ENCODE data around the gene SLC27A3.

SLC27A3 gene

GRCh38 chr1:153741986-153742385, 33.2 kb upstream of the SLC27A3 start:
- H3K4me3 ChIP-seq (ENCODE audit: low read length in 2 of 2), result no peak overlapping the region
- no peak overlapping the region for H3K23ac ChIP-seq (ENCODE audit: low read depth, low read length, poor library complexity)
- no peak overlapping the region for H3K27ac ChIP-seq (replicated peaks; ENCODE audit: low read length)
- no peak overlapping the region for H2BK5ac ChIP-seq (ENCODE audit: low read length)
- no peak overlapping the region for H2BK120ac ChIP-seq (ENCODE audit: low read depth, low read length)
- H3K36me3 ChIP-seq (replicated peaks in 1 of 2; ENCODE audit: control insufficient read depth in 2 of 2, insufficient read depth in 2 of 2, low read length in 2 of 2), result peaks cover 17 to 81% of the 10 kb centered on the region in 2 donors
- no peak for DNase-seq (ENCODE audit: low spot score)
- no peak overlapping the region for H3K18ac ChIP-seq (ENCODE audit: low read length)
- H3K27me3 ChIP-seq (ENCODE audit: control insufficient read depth in 3 of 3, insufficient read depth in 3 of 3, low read depth in 1 of 3, low read length in 3 of 3), result no peaks in the 10 kb centered on the region
- H2AK5ac ChIP-seq (ENCODE audit: low read depth, low read length), result no peak overlapping the region
- no peak overlapping the region for H3K9ac ChIP-seq (ENCODE audit: low read depth, low read length, poor library complexity)
- H3K79me1 ChIP-seq (ENCODE audit: low read depth, low read length), result no peaks in the 10 kb centered on the region
- no peak overlapping the region for H3K4me2 ChIP-seq (ENCODE audit: insufficient read depth, low read length, poor library complexity, severe bottlenecking)
- H2BK12ac ChIP-seq (ENCODE audit: low read length), result no peak overlapping the region
- H2AFZ ChIP-seq (ENCODE audit: low read length), result no peak overlapping the region
- no peak overlapping the region for H4K91ac ChIP-seq (ENCODE audit: low read depth, low read length, poor library complexity)
- no CpG with 5 or more reads among the region's 2 CpGs for WGBS, 2 donors (ENCODE audit: extremely low coverage in 2 of 2, insufficient read length in 2 of 2, insufficient replicate concordance in 1 of 2)
- peaks cover 0 to 6% of the 10 kb centered on the region in 2 donors for H3K4me1 ChIP-seq (ENCODE audit: control insufficient read depth in 2 of 2, insufficient read depth in 1 of 2, low read depth in 1 of 2, low read length in 2 of 2)
- no peak overlapping the region for H3K14ac ChIP-seq (ENCODE audit: low read length)
- no peak overlapping the region for H2BK15ac ChIP-seq (ENCODE audit: low read length)
- H4K8ac ChIP-seq (ENCODE audit: low read depth, low read length), result no peak overlapping the region
- H3K4ac ChIP-seq (ENCODE audit: low read length), result no peak overlapping the region
- H3K9me3 ChIP-seq (replicated peaks in 1 of 2; ENCODE audit: control insufficient read depth in 2 of 2, insufficient read depth in 1 of 2, low read depth in 1 of 2, low read length in 2 of 2), result no peaks in the 10 kb centered on the region

DNA sequence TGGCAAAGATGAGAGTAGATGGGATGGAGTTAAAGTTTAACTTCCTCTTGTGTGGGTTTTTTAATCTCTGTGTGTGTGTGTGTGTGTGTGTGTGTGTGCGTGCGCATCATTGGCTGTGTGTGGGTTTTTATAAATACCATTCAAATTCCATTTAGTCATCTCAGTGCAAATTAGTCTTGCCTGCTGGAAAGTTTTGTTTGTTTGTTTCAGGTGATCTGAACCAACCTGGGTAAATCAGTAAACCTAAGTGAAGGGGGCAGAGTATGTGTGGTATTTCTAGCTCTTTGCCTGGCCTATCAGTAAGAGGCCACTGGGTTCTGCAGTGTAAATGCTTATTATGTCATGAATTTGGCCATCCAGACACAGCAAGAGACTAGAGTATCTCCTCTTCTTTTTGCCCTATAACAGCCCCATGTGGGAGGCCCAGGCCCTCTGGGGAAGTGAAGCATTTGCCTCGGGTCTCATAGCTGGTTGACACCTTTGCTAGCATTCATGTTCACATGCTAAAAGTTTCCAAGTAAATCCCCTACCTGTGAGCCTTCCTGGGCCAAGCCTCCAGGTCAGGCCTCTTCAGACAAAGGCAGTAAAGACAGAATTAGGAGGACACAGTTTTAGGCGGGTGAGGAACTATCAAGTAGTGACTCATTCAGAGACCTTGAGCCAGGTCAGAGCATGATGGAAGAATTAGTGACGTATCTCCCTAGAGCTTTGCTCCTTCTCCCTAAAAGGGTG, 32.6 kb upstream of the SLC27A3 start:
- H3K9ac ChIP-seq (ENCODE audit: low read depth, low read length, poor library complexity), result no peak overlapping the region
- no peak overlapping the region for H3K18ac ChIP-seq (ENCODE audit: low read length)
- H3K14ac ChIP-seq (ENCODE audit: low read length), result no peak overlapping the region
- H2BK12ac ChIP-seq (ENCODE audit: low read length), result no peak overlapping the region
- H3K27me3 ChIP-seq (ENCODE audit: control insufficient read depth in 3 of 3, insufficient read depth in 3 of 3, low read depth in 1 of 3, low read length in 3 of 3), result no peaks in the 10 kb centered on the region
- H2BK15ac ChIP-seq (ENCODE audit: low read length), result no peak overlapping the region
- peaks cover 0 to 8% of the 10 kb centered on the region in 2 donors for H3K4me1 ChIP-seq (ENCODE audit: control insufficient read depth in 2 of 2, insufficient read depth in 1 of 2, low read depth in 1 of 2, low read length in 2 of 2)
- H3K36me3 ChIP-seq (replicated peaks in 1 of 2; ENCODE audit: control insufficient read depth in 2 of 2, insufficient read depth in 2 of 2, low read length in 2 of 2), result peaks cover 19 to 84% of the 10 kb centered on the region in 2 donors
- H3K4me2 ChIP-seq (ENCODE audit: insufficient read depth, low read length, poor library complexity, severe bottlenecking), result no peak overlapping the region
- H2BK5ac ChIP-seq (ENCODE audit: low read length), result no peak overlapping the region
- H3K79me1 ChIP-seq (ENCODE audit: low read depth, low read length), result no peaks in the 10 kb centered on the region
- H2AK5ac ChIP-seq (ENCODE audit: low read depth, low read length), result no peak overlapping the region
- H2BK120ac ChIP-seq (ENCODE audit: low read depth, low read length), result no peak overlapping the region
- H3K27ac ChIP-seq (replicated peaks; ENCODE audit: low read length), result no peak overlapping the region
- H3K9me3 ChIP-seq (replicated peaks in 1 of 2; ENCODE audit: control insufficient read depth in 2 of 2, insufficient read depth in 1 of 2, low read depth in 1 of 2, low read length in 2 of 2), result no peaks in the 10 kb centered on the region
- H4K8ac ChIP-seq (ENCODE audit: low read depth, low read length), result no peak overlapping the region
- H3K4me3 ChIP-seq (ENCODE audit: low read length in 2 of 2), result no peak overlapping the region
- H4K91ac ChIP-seq (ENCODE audit: low read depth, low read length, poor library complexity), result no peak overlapping the region
- H3K23ac ChIP-seq (ENCODE audit: low read depth, low read length, poor library complexity), result no peak overlapping the region
- no peak for DNase-seq (ENCODE audit: low spot score)
- no peak overlapping the region for H2AFZ ChIP-seq (ENCODE audit: low read length)
- no peak overlapping the region for H3K4ac ChIP-seq (ENCODE audit: low read length)
- WGBS, 2 donors (ENCODE audit: extremely low coverage in 2 of 2, insufficient read length in 2 of 2, insufficient replicate concordance in 1 of 2), result no CpG with 5 or more reads among the region's 5 CpGs

DNA sequence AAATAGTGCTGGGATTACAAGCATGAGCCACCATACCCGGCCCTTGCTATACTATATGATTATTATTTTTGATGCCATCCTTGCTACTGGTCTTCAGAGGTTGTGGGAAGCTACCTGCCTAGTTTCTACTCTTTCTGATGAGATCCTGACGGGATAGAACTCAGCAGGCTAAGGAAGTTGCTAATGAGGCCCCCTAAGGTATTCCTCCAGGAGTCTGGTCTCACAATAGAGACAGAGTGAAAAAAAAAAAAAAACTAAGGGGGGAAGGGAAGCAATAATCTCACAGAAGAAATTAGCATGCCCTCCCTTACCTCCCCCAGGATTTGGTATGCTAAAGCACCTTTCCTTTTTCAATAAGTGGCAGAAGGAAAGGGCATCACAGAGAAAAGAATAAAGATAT, 29.8 kb upstream of the SLC27A3 start:
- Histone ChIP-seq H3K4ac (ENCODE audit: low read length) (no peak overlapping the region), H3K4me1 (ENCODE audit: control insufficient read depth in 2 of 2, insufficient read depth in 1 of 2, low read depth in 1 of 2, low read length in 2 of 2) (peaks cover 0 to 13% of the 10 kb centered on the region in 2 donors), H3K9ac (ENCODE audit: low read depth, low read length, poor library complexity) (no peak overlapping the region), H3K4me3 (ENCODE audit: low read length in 2 of 2) (no peak overlapping the region), H2BK120ac (ENCODE audit: low read depth, low read length) (no peak overlapping the region), H2AFZ (ENCODE audit: low read length) (no peak overlapping the region), H2AK5ac (ENCODE audit: low read depth, low read length) (no peak overlapping the region), H3K27ac (replicated peaks; ENCODE audit: low read length) (no peak overlapping the region), H3K23ac (ENCODE audit: low read depth, low read length, poor library complexity) (no peak overlapping the region), H2BK5ac (ENCODE audit: low read length) (no peak overlapping the region), H3K79me1 (ENCODE audit: low read depth, low read length) (no peaks in the 10 kb centered on the region), H4K91ac (ENCODE audit: low read depth, low read length, poor library complexity) (no peak overlapping the region), H3K14ac (ENCODE audit: low read length) (no peak overlapping the region), H3K36me3 (replicated peaks in 1 of 2; ENCODE audit: control insufficient read depth in 2 of 2, insufficient read depth in 2 of 2, low read length in 2 of 2) (peaks cover 21 to 98% of the 10 kb centered on the region in 2 donors), H3K27me3 (ENCODE audit: control insufficient read depth in 3 of 3, insufficient read depth in 3 of 3, low read depth in 1 of 3, low read length in 3 of 3) (no peaks in the 10 kb centered on the region), H4K8ac (ENCODE audit: low read depth, low read length) (no peak overlapping the region), H2BK15ac (ENCODE audit: low read length) (no peak overlapping the region), H3K18ac (ENCODE audit: low read length) (no peak overlapping the region), H3K9me3 (replicated peaks in 1 of 2; ENCODE audit: control insufficient read depth in 2 of 2, insufficient read depth in 1 of 2, low read depth in 1 of 2, low read length in 2 of 2) (no peaks in the 10 kb centered on the region), H3K4me2 (ENCODE audit: insufficient read depth, low read length, poor library complexity, severe bottlenecking) (no peak overlapping the region), H2BK12ac (ENCODE audit: low read length) (no peak overlapping the region)
- no peak for DNase-seq (ENCODE audit: low spot score)
- no CpG with 5 or more reads among the region's 2 CpGs for WGBS, 2 donors (ENCODE audit: extremely low coverage in 2 of 2, insufficient read length in 2 of 2, insufficient replicate concordance in 1 of 2)

- Histone ChIP-seq H3K79me1 (ENCODE audit: low read depth, low read length) (no peaks in the 10 kb centered on the region), H2BK15ac (ENCODE audit: low read length) (no peak overlapping the region), H4K91ac (ENCODE audit: low read depth, low read length, poor library complexity) (no peak overlapping the region), H2AFZ (ENCODE audit: low read length) (no peak overlapping the region), H3K23ac (ENCODE audit: low read depth, low read length, poor library complexity) (no peak overlapping the region), H2BK120ac (ENCODE audit: low read depth, low read length) (no peak overlapping the region), H3K27me3 (ENCODE audit: control insufficient read depth in 3 of 3, insufficient read depth in 3 of 3, low read depth in 1 of 3, low read length in 3 of 3) (no peaks in the 10 kb centered on the region), H3K4me2 (ENCODE audit: insufficient read depth, low read length, poor library complexity, severe bottlenecking) (no peak overlapping the region), H3K4ac (ENCODE audit: low read length) (no peak overlapping the region), H2BK12ac (ENCODE audit: low read length) (no peak overlapping the region), H4K8ac (ENCODE audit: low read depth, low read length) (no peak overlapping the region), H3K27ac (replicated peaks; ENCODE audit: low read length) (peak overlapping the region; percentile 1), H3K4me3 (ENCODE audit: low read length in 2 of 2) (no peak overlapping the region), H3K14ac (ENCODE audit: low read length) (no peak overlapping the region), H3K4me1 (ENCODE audit: control insufficient read depth in 2 of 2, insufficient read depth in 1 of 2, low read depth in 1 of 2, low read length in 2 of 2) (peaks cover 0 to 15% of the 10 kb centered on the region in 2 donors), H3K9ac (ENCODE audit: low read depth, low read length, poor library complexity) (no peak overlapping the region), H3K18ac (ENCODE audit: low read length) (no peak overlapping the region), H2BK5ac (ENCODE audit: low read length) (no peak overlapping the region), H3K36me3 (replicated peaks in 1 of 2; ENCODE audit: control insufficient read depth in 2 of 2, insufficient read depth in 2 of 2, low read length in 2 of 2) (peaks cover 21 to 98% of the 10 kb centered on the region in 2 donors), H3K9me3 (replicated peaks in 1 of 2; ENCODE audit: control insufficient read depth in 2 of 2, insufficient read depth in 1 of 2, low read depth in 1 of 2, low read length in 2 of 2) (no peaks in the 10 kb centered on the region), H2AK5ac (ENCODE audit: low read depth, low read length) (no peak overlapping the region)
- no CpG with 5 or more reads among the region's 13 CpGs for WGBS, 2 donors (ENCODE audit: extremely low coverage in 2 of 2, insufficient read length in 2 of 2, insufficient replicate concordance in 1 of 2)
- no peak for DNase-seq (ENCODE audit: low spot score)
These were observed 29.0 kb upstream of the SLC27A3 start for GRCh38 chr1:153746174-153746573.
